ENCODE measurements around the gene HS6ST2. TPM values are rescaled to one million over a fixed set of nuclear protein-coding genes. Genes with fewer than 3 reads are reported as not detected.

HS6ST2 gene
- polyA plus RNA-seq, 1 donor: 48.2 TPM

DNA sequence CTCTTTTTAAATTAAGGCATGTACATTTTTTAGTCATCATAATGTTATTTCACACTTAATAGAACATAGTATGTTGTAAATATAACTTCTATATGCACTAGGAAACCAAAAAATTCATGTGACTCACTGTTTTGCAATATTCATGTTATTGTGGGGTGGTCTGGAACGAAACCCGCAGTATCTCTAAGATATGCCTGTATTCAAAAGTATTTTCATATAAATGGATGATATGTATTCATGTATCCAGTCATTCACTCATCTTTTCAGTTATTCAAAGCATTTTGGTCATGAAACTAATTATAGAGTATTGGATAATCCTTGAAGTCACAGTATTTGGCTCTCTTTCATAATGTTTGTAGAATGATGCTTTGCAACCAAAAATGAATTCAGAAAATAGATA lies 168.1 kb downstream of the HS6ST2 start:
- no peak for DNase-seq

DNA sequence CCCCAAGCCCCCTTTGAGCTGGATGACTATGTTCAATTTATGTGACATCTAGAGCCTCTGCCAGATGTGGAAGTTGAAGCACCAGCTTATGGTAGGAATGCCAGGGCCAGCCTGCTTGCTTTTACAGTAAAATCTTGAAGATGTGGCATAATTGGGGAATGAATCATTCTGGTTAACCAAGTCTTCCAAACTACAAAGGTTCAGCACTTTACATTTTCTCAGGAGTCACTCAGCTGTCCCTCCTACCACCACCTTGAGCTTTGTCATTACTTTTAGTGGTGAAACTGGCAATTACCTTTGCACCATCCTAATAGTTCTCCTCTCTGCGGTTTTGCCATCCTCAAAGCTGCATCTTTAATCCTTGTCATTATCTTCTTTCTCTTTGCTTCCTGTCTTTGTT lies 172.2 kb downstream of the HS6ST2 start:
- DNase-seq: no peak

DNA sequence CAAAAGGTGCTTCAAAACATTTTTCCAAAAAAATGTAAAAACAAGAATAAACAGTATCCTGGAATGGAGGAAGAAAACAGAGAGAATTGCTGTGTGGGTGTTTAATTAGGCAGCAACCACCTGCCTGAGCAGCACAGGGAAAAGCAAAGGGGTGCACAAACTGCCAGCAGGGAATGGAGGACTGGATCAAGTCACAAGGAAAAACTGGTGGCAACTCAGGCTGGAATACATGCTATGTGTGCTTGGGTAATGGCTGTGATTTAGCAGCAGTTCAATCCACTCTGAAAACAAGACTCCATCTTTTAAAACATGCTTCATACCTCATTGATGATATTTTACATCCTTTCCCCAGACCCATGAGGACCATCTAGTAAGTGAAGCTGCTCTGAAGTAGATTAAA lies 179.5 kb downstream of the HS6ST2 start:
- no peak for DNase-seq

GRCh38 chrX:132776486-132777210 lies 181.8 kb downstream of the HS6ST2 start:
- no peak for DNase-seq

- no peak for DNase-seq
Measured at GRCh38 chrX:132775263-132775823, 183.1 kb downstream of the HS6ST2 start.

DNA sequence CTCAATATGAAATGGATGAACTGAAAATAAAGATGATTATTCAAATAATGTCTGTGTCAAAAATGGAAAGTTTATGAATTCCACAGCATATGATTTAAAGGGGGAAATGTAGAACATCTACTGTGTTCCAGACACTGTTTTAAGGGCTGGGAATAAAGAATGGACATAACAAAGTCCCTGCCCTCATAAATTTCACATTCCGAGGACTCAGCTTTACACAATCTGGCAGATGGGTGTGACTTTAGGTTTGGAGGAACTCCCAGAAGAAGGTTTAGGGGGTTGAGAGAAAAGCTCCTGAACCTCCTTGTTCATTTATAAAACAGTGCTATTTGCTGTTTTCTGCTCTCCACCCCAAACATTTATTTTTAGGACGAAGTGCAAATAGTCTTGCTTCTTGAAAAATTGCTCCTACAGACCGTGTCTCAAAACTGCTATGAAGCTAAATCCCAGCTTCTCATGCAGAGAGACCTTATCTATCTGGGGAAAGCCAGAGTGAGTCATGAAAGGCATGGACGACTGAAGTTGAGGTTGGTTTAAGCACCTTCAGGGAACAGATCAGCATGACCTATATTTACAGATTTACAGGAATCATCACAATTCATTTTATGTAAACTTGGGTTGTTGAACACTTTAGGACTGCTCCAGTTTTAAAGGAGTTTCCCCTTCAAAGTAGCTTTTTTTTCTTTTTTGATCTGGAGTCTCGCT lies 184.3 kb downstream of the HS6ST2 start:
- no peak for DNase-seq

- no peak for DNase-seq
Measured at GRCh38 chrX:132769609-132770008, 188.8 kb downstream of the HS6ST2 start.

GRCh38 chrX:132766452-132766851 lies 192.0 kb downstream of the HS6ST2 start:
- DNase-seq: no peak

GRCh38 chrX:132763528-132763927 lies 194.9 kb downstream of the HS6ST2 start:
- no peak for DNase-seq

- no peak for DNase-seq
Measured at GRCh38 chrX:132758759-132759158, 199.7 kb downstream of the HS6ST2 start.

- no peak for DNase-seq
Measured at GRCh38 chrX:132757066-132757623, 201.3 kb downstream of the HS6ST2 start.

GRCh38 chrX:132756439-132756838 lies 202.0 kb downstream of the HS6ST2 start:
- DNase-seq: no peak

DNA sequence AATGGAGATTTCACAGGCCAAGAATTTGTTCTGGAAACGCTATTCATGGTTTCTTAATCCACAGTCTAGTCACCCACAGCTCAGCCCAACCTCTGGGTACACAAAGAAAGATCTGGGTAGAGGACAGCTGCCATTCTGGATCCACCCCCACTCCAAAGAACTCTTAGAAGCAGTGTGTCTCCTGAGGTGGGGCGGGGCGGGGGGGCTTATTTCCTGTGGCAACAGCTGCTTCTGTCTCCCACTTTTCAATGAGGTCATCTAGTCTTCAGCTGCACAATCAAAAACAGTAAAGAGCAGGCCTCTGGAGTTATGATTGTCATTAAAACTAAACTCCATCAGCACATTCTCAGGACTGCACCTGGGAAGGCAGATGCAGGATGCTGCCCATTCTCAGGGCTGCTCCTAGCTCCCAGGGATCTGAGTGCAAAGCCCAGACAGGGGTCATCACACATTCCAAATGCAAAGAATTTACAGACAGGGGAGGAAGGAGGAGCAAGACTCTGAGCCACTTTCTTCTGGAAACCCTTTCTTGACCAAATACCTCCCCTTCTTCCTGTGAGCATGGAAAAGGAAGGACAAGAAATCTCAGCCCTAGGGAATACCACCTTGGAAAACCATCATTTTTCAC lies 207.3 kb downstream of the HS6ST2 start:
- peak; percentile 44 for DNase-seq

DNA sequence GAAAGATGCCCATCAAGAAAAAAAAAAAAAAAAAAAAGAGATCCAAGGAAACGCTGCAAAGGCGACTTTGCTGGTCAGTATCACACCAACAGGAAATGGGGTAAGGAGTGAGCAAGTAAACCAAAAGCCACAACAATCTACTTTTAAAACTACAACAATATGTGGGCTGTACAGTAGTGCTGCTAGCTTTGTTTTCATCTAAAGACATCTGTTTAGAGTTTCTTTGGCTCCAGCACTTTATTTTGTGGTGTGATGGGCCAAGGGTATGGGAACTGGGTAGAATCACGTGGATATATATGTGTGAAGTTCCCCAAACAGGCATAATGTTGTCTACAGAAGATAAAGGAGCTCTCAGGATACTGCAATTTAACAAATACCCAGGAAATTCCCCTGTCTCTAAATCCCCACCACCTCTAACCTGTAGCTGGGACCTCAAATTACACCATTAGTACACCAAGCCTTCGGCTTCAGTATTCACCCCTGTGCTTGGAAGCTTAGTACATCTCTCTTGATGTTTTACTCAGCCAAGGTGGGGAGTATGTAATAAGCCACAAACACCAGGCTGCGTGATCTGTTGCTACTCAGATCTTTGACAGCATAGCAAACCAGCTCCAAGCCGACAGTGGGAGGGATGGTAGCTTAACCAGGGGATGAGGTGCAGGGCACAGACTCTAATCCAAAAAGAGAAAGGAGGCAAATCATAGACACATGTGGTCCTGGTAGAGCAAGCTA lies 207.9 kb downstream of the HS6ST2 start:
- no peak for DNase-seq

DNA sequence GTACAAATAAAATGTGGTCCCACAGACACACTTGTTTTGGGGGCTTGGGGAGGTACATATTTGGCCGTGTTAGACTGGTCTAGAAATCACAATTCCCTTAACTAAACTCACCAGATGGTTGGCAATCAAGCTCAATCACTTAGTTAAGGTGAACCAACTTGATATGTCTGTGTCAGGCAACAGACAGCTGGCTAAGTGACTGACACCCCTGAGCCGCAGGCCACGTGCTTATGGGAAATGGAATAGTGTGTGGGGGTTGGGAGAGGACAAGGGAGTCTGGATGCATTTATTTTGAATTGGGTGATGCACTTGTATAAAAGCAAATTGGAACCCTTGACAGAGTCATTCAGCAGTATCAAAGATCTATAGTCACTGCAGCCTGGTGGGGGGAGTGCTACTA lies 209.0 kb downstream of the HS6ST2 start:
- no peak for DNase-seq

DNA sequence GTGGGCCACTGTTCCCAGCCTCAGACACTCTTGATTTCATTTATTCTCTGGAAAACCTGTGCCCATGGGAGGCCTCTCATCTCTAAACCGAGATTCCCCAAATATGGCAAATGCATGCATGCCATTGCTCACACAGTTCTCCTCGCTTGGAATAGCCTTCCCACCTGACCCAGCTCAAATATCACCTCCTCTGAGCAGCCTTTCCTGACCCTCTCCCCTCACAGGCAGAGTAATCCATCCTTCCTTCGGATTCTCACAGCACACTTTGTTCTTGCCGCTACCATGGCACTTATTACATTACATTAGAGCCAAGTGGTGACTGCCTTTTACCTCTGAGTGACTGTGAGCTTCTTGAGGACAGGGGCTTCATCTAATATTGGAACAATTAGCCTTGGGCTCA lies 209.5 kb downstream of the HS6ST2 start:
- DNase-seq: no peak

DNA sequence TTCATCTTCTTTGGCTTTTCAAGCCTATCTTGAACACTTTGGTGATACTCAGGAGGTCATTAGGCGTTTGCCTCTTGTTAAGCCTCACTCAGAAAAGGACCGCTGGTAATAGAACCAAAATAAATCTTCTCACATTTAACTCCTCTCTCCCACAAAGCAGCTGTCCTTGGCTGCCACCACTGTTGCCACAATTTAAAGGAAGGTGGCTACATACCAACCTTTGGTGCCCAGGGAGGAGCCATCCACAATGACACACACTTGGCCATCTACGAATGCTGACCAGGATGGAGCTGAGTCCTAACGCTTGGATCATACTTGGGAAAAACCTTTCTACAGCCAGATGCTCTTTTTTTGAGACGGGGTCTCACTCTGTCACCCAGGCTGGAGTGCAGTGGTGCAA lies 210.2 kb downstream of the HS6ST2 start:
- DNase-seq: no peak

- no peak for DNase-seq
Measured at GRCh38 chrX:132745593-132745992, 212.8 kb downstream of the HS6ST2 start.

- no peak for DNase-seq
Measured at GRCh38 chrX:132744470-132744869, 214.0 kb downstream of the HS6ST2 start.

DNA sequence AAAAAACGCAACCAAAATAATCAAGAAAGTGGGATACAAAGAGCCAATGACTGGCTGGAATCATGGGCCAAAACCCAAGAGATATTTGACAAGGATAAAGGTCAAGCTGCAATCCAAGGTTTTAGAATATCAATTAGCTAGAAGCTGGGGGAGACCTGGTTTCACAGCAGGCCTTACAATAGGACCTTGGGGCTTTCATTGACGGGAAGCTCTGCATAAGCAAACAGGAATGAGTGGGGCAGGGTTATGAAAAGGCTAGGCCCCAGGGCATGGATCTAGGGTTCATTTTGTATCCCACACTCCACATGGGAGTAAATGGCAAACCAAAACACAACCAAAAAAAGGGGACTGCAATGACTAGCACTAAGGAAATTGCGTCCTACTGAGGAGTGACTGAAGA lies 215.3 kb downstream of the HS6ST2 start:
- DNase-seq: no peak

DNA sequence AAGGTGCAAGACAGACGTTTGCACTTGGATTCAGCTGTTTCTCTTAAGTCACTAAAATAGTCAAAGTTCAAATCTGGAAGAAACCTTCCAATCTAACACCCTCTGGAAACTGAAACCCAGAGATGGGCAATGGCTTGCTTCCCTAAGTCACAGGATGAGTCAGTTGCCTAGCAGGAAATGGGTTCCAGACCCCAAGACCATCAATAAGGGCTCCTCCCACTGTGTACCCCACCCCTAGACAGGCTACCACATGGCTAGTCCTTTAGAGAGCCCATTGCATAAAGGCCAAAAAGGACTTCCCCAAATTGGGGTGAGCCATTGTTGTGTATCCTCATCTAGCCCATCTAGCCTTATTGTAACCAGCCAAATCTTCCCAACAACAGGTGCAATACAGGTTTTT lies 216.2 kb downstream of the HS6ST2 start:
- no peak for DNase-seq

DNA sequence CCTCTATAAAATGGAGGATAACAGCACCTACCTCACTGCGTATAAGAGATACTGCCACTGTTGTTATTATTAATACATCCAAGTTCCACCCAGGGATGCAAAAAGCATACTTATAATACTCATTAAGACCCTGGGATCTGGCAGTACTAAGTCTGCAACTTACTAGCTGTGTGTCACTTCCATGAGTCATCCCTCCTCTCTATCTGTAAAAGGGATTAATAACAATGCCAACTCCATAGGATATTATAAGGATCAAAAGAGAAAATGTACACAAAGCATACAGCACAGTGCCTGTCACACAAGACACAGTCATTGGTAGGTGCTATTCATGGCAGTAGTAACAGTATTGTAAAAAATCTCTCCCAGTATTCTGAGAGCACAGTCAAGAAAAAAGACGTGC lies 216.7 kb downstream of the HS6ST2 start:
- no peak for DNase-seq
